AG09309 (cell line): Measurements from ENCODE around the gene NEK1.

ENCODE experiments used
- DNase-seq: peaks from one replicate; pipeline ENCODE4 v3.0.0-alpha.2; 2010; ENCODE audit warnings: low read depth
- H3K4me3 ChIP-seq: 2 replicates; pipeline ENCODE4 v1.5.1; 2011; ENCODE audit warnings: mild to moderate bottlenecking, low read depth, low read length, moderate library complexity; ENCODE audit not compliant: control insufficient read depth
- TF ChIP-seq, protein P1 (sequence below): IDR thresholded peaks from 2 replicates; pipeline ENCODE4 v1.5.1; 2011; ENCODE audit warnings: mild to moderate bottlenecking, low read depth, low read length, inconsistent platforms; ENCODE audit not compliant: insufficient read depth, control insufficient read depth; ENCODE audit errors: missing control alignments

Gene NEK1

DNA sequence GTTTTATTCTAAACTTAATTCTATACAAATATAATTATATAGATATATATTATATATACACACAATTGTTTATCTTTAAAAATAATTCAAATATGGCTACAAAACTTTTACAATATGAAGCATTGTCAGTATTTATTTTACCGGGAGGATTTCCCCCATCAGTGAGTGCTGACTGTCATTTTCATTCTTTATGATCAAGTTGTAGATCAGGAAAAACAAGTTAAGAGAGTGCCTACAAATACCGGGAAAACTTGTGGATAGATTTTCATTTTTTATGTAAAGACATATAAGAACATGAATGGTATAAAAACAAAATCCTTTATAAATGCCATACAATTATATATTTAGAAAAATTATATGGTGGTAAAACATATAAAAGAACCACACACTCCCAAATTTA is 45.8 kb upstream of the NEK1 start:
- no peak for DNase-seq
- no peak overlapping the region for H3K4me3 ChIP-seq
- TF ChIP-seq, protein P1, sequence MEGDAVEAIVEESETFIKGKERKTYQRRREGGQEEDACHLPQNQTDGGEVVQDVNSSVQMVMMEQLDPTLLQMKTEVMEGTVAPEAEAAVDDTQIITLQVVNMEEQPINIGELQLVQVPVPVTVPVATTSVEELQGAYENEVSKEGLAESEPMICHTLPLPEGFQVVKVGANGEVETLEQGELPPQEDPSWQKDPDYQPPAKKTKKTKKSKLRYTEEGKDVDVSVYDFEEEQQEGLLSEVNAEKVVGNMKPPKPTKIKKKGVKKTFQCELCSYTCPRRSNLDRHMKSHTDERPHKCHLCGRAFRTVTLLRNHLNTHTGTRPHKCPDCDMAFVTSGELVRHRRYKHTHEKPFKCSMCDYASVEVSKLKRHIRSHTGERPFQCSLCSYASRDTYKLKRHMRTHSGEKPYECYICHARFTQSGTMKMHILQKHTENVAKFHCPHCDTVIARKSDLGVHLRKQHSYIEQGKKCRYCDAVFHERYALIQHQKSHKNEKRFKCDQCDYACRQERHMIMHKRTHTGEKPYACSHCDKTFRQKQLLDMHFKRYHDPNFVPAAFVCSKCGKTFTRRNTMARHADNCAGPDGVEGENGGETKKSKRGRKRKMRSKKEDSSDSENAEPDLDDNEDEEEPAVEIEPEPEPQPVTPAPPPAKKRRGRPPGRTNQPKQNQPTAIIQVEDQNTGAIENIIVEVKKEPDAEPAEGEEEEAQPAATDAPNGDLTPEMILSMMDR, result no peak

DNA sequence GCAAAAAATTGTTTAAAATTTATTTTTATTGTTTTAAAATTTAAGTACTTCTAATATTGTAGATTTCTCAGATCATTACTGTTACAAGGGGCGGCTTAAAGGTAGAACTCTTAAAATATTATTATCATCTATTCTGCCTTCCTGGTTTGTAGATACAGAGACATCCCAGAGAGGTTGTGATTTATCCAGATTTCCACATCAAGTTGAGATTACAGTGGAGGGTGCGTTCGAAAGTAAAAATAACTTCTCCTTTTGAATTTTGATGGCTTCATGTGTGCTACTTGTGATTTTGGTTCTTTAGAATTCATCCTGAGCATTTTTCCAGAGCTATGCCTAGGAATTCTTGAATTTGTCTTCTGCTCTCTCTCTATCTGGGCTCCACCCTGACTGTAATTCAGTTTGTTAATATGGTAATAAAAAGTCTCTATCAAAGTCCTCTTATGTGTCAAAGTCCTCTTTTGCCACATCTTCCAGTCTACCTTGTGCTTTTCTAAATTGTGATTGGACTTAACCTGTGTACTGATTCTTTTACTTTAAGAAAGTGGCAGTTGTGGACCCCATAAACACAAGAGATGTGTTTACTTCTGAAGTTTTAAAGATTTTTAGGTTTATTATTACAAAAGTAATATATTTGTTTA is 45.2 kb upstream of the NEK1 start:
- no peak overlapping the region for H3K4me3 ChIP-seq
- TF ChIP-seq, protein P1, result no peak
- no peak for DNase-seq

DNA sequence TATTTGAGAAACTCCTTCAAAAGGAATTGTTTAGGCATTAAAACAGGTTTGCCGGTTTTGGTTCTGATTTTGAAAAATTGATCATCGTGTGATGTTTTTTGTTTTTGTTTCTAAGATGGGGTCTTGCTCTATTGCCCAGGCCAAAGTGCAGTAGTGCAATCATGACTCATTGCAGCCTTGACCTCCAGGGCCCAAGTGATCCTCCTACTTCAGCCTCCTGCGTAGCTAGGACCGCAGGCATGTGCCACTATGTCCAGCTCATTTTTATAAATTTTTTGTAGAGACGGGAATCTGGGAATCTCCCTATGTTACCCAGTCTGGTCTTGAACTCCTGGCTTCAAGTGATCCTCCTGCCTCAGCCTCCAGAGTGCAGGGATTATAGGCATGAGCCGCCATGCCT is 43.0 kb upstream of the NEK1 start:
- H3K4me3 ChIP-seq, result no peak overlapping the region
- DNase-seq, result no peak
- TF ChIP-seq, protein P1, result no peak

DNA sequence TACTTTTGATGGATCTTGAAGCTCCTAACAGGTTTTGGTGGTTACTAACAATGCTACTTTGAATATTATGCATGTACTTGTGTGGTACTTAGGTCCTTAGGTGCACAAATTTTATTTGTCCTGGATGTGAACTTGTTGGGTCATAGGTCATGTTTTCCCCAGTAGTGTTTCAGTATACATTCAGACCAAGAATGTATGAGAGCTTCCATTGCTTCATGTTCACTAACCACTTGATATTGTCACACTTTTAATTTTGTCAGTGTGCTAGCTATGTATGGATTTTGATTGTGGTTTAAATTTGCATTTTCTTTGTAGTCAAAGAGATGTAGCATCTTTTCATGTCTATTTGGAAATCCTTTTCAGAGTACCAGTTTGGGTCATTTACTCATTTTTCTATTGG is 40.2 kb upstream of the NEK1 start:
- TF ChIP-seq, protein P1, result no peak
- DNase-seq, result no peak
- no peak overlapping the region for H3K4me3 ChIP-seq

DNA sequence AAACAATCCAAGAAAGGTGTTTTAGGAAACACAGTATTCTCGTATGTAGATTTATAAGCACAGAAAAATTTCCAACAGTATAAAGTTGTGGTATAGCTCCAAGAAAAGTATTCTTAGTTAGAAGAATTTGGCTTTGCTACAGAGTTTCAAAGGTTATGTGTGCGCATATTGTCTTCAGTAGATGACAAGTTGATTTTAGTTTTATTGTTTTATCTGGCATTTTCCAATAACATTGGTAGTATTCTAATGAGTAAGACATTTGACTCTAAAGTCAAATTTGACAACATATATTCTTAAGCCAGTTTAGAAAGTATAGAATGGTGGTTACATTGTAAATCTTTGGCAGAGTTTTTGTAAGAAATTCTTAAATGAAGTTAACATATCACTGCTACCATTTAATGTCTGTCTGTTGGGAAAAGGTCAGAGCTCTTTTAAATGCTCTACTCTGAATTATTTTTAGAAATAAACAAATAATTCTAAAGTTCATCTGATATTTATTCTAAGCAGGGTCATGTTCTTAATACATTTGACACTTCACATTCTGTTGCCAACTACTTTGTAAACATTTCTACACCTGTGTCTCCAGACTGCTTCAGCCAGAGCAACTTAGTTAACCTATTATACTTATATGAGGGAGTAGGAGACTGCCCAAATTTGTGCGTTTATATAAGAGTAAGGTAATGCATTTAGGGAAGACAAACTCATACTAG is 38.0 kb upstream of the NEK1 start:
- TF ChIP-seq, protein P1, result no peak

DNA sequence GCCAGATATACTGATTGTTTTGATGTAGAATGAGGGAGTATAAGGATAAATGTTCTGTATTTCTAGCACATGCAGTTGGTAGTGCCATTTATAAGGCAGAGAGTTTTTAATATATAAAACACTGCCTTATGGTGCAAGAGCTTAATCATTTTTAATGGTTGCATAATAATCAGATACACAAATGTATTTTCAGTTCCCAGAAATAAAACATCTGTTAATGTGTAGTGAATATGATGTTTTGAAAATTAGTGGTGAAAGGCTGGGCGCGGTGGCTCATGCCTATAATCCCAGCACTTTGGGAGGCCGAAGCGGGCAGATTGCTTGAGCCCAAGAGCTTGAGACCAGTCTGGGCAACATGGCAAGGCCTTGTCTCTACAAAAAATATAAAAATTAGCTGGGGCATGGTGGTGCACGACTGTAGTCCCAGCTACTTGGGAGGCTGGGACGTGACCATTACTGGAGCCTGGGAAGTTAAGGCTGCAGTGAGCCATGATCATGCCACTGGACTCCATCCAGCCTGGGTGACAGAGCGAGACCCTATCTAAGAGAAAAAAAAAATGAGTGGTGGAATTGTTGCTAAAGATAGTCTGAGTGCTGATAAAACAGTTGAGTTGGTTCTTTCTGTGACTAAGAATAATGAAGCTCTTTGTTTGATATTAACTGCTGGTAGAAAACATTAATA is 37.3 kb upstream of the NEK1 start:
- no peak for DNase-seq
- no peak overlapping the region for H3K4me3 ChIP-seq
- TF ChIP-seq, protein P1, result no peak

More for the DNA sequence above, 38.0 kb upstream of the NEK1 start:
- no peak for DNase-seq
- no peak overlapping the region for H3K4me3 ChIP-seq
